Esophagus squamous epithelium (tissue), 5 donors: Measurements from ENCODE around the gene PFKFB3. TPM values are rescaled to one million over a fixed set of nuclear protein-coding genes. Genes with fewer than 3 reads are reported as not detected.
"Not testable (repeated sequence)": the region's sequence is repeated elsewhere in the genome, so short reads cannot be mapped to it uniquely, and the experiment has no call there.

Source experiments
- DNase-seq: peaks from one replicate; lab custom pipeline; 2025; lab: John Stamatoyannopoulos, UW
- H3K27ac ChIP-seq, 4 donors: fragments of 200-600 bp; sonication (generic); one replicate each; pipeline ENCODE4 v1.5.1; 2016 to 2019; ENCODE audit warnings: mild to moderate bottlenecking in 1 of 4
- H3K27me3 ChIP-seq, 4 donors: fragments of 200-600 bp; sonication (generic); 1 replicate in 3 of 4; 2 replicates in 1 of 4; pipeline versions ENCODE4 v1.5.1 to v1.6.0; 2017 to 2021; ENCODE audit warnings: antibody characterized with exemption in 1 of 4
- H3K36me3 ChIP-seq, 3 donors: fragments of 200-600 bp; sonication (generic); one replicate each; pipeline ENCODE4 v1.5.1; 2016 to 2019
- H3K4me1 ChIP-seq, 3 donors: fragments of 200-600 bp; sonication (generic); one replicate each; pipeline ENCODE4 v1.5.1; 2017 to 2019
- H3K4me3 ChIP-seq, 4 donors: fragments of 200-600 bp; sonication (generic); 1 replicate in 3 of 4; 2 replicates in 1 of 4; pipeline ENCODE4 v1.5.1; 2016 to 2019; ENCODE audit warnings: mild to moderate bottlenecking in 2 of 4, moderate library complexity in 1 of 4
- H3K9me3 ChIP-seq, 3 donors: fragments of 200-600 bp; sonication (generic); one replicate each; pipeline ENCODE4 v1.5.1; 2016 to 2019
- CTCF ChIP-seq, 6 experiments: fragments of 450-650 bp in 4 of 6; fragments of 200-600 bp in 2 of 6; sonication (generic) in 2 of 6; IDR thresholded peaks; one replicate each; pipeline ENCODE4 v1.5.1; 2016 to 2019; ENCODE audit warnings: antibody characterized with exemption in 6 of 6, mild to moderate bottlenecking in 4 of 6, moderate library complexity in 4 of 6
- POLR2A ChIP-seq, 4 donors: fragments of 450-650 bp; IDR thresholded peaks; one replicate each; pipeline ENCODE4 v1.6.1; 2017; ENCODE audit warnings: antibody characterized with exemption in 4 of 4, mild to moderate bottlenecking in 4 of 4, moderate library complexity in 3 of 4
- WGBS, 2 donors: methylation state at CpG; one replicate each; pipeline ENCODE4 v1.1.5; 2018; 5-methylcytosine and 5-hydroxymethylcytosine counted together
- intact Hi-C: fragments of 100-400 bp; cut with DNase I; formaldehyde crosslinking; loops from one replicate; pipeline ENCODE4 v1.15.0; 2022
- total RNA-seq, 4 donors: library from RNA; depleted of rRNA; stranded (reverse); fragments of >200 nt; gene quantifications; one replicate each; pipeline ENCODE4 v1.1.0, GENCODE V29; 2016
- donor health status: DM: yes; HTN: yes; CAD: no.

PFKFB3 gene
- total RNA-seq, 4 donors from 2014 or later, result 17.1 to 37.8 (median 26.2) TPM

- TF ChIP-seq CTCF (IDR thresholded peaks at IDR 0.05) (no peak), POLR2A (IDR thresholded peaks at IDR 0.05) (no peak)
- no peaks in the 10 kb centered on the region for H3K36me3 ChIP-seq
- intact Hi-C loops, result no loop called here
- H3K27me3 ChIP-seq, result no peaks in the 10 kb centered on the region
- H3K9me3 ChIP-seq, result no peaks in the 10 kb centered on the region
- 75 to 76% methylated on average over 4 to 8 of the region's 8 CpGs for WGBS, 2 donors
- no peak for DNase-seq
- H3K27ac ChIP-seq, result no peak overlapping the region
- H3K4me3 ChIP-seq, result no peak overlapping the region
- peaks cover 4 to 10% (median 5%) of the 10 kb centered on the region in 3 donors for H3K4me1 ChIP-seq
These were observed 77.6 kb downstream of the PFKFB3 start for GRCh38 chr10:6280291-6280690.

- Histone ChIP-seq H3K27ac (no peak overlapping the region), H3K27me3 (no peaks in the 10 kb centered on the region), H3K9me3 (no peaks in the 10 kb centered on the region), H3K4me3 (no peak overlapping the region), H3K4me1 (no peaks in the 10 kb centered on the region), H3K36me3 (no peaks in the 10 kb centered on the region)
- WGBS, 2 donors, result 94 to 96% methylated on average over 5 of the region's 5 CpGs
- TF ChIP-seq POLR2A (IDR thresholded peaks at IDR 0.05) (no peak), CTCF (IDR thresholded peaks at IDR 0.05) (no peak)
- DNase-seq, result no peak
- intact Hi-C loops, result no loop called here
These were observed 79.8 kb downstream of the PFKFB3 start for GRCh38 chr10:6282454-6282958.

GRCh38 chr10:6283655-6284054 lies 80.9 kb downstream of the PFKFB3 start:
- no peaks in the 10 kb centered on the region for H3K9me3 ChIP-seq
- no peak overlapping the region for H3K27ac ChIP-seq
- no peaks in the 10 kb centered on the region for H3K4me1 ChIP-seq
- no peak for DNase-seq
- no peaks in the 10 kb centered on the region for H3K36me3 ChIP-seq
- intact Hi-C loops, result no loop called here
- TF ChIP-seq POLR2A (IDR thresholded peaks at IDR 0.05) (no peak), CTCF (IDR thresholded peaks at IDR 0.05) (no peak)
- H3K27me3 ChIP-seq, result no peaks in the 10 kb centered on the region
- no peak overlapping the region for H3K4me3 ChIP-seq
- 96 to 97% methylated on average over 8 of the region's 8 CpGs for WGBS, 2 donors

GRCh38 chr10:6290621-6291020 lies 87.9 kb downstream of the PFKFB3 start:
- peaks cover 9 to 34% (median 10%) of the 10 kb centered on the region in 3 donors for H3K4me1 ChIP-seq
- WGBS, 2 donors, result 43 to 68% methylated on average over 3 of the region's 3 CpGs
- H3K27ac ChIP-seq, result peak overlapping the region; percentile 42 to 78 (median 66)

GRCh38 chr10:6292741-6293151 lies 90.0 kb downstream of the PFKFB3 start:
- TF ChIP-seq POLR2A (IDR thresholded peaks at IDR 0.05), result no peak
- no peak for DNase-seq
- Histone ChIP-seq H3K36me3 (no peaks in the 10 kb centered on the region), H3K27me3 (no peaks in the 10 kb centered on the region), H3K4me1 (peaks cover 19 to 55% (median 28%) of the 10 kb centered on the region in 3 donors), H3K27ac (peak overlapping the region in 3 of 4 donors; percentile 37 to 78 (median 45)), H3K9me3 (no peaks in the 10 kb centered on the region), H3K4me3 (no peak overlapping the region)
- intact Hi-C loops, result no loop called here
- 58 to 81% methylated on average over 7 of the region's 7 CpGs for WGBS, 2 donors

More at GRCh38 chr10:6290621-6291020, 87.9 kb downstream of the PFKFB3 start:
- H3K36me3 ChIP-seq, DNase-seq, intact Hi-C loops, H3K9me3 ChIP-seq, H3K27me3 ChIP-seq, H3K4me3 ChIP-seq: not testable (repeated sequence)

GRCh38 chr10:6296425-6296824 lies 93.7 kb downstream of the PFKFB3 start:
- H3K4me1 ChIP-seq, result peaks cover 33 to 80% (median 42%) of the 10 kb centered on the region in 3 donors
- H3K9me3 ChIP-seq, DNase-seq, H3K36me3 ChIP-seq, intact Hi-C loops, H3K4me3 ChIP-seq, H3K27me3 ChIP-seq: not testable (repeated sequence)
- peak overlapping the region in 2 of 4 donors; percentile 39 to 57 for H3K27ac ChIP-seq
- WGBS, 2 donors, result 72 to 76% methylated on average over 4 of the region's 4 CpGs
